Measurements from ENCODE around the gene ZNF207.
"Not testable (repeated sequence)": the region's sequence is repeated elsewhere in the genome, so short reads cannot be mapped to it uniquely, and the experiment has no call there.

Gene ZNF207

GRCh38 chr17:32383926-32384434 lies 34.0 kb downstream of the ZNF207 start:
- DNase-seq (ENCODE audit: low read depth): no peak

GRCh38 chr17:32385121-32385520 lies 35.2 kb downstream of the ZNF207 start:
- DNase-seq (ENCODE audit: low read depth): no peak
- TF ChIP-seq CTCF (conservative IDR thresholded peaks at IDR 0.05; ENCODE audit: control insufficient read depth, insufficient read depth, low read depth, low read length): no peak
- H3K4me3 ChIP-seq (ENCODE audit: control insufficient read depth, low read depth, low read length): no peak overlapping the region

More at GRCh38 chr17:32383926-32384434, 34.0 kb downstream of the ZNF207 start:
- no peak overlapping the region for H3K4me3 ChIP-seq (ENCODE audit: control insufficient read depth, low read depth, low read length)
- TF ChIP-seq CTCF (conservative IDR thresholded peaks at IDR 0.05; ENCODE audit: control insufficient read depth, insufficient read depth, low read depth, low read length): no peak

- no peak overlapping the region for H3K4me3 ChIP-seq (ENCODE audit: control insufficient read depth, low read depth, low read length)
- TF ChIP-seq CTCF (conservative IDR thresholded peaks at IDR 0.05; ENCODE audit: control insufficient read depth, insufficient read depth, low read depth, low read length): no peak
- DNase-seq (ENCODE audit: low read depth): no peak
Measured at GRCh38 chr17:32385971-32386370, 36.0 kb downstream of the ZNF207 start.

- peak; percentile 25 for DNase-seq (ENCODE audit: low read depth)
- no peak overlapping the region for H3K4me3 ChIP-seq (ENCODE audit: control insufficient read depth, low read depth, low read length)
- no peak for TF ChIP-seq CTCF (conservative IDR thresholded peaks at IDR 0.05; ENCODE audit: control insufficient read depth, insufficient read depth, low read depth, low read length)
Measured at GRCh38 chr17:32386844-32387243, 36.9 kb downstream of the ZNF207 start.

- DNase-seq (ENCODE audit: low read depth); H3K4me3 ChIP-seq (ENCODE audit: control insufficient read depth, low read depth, low read length): not testable (repeated sequence)
Measured at GRCh38 chr17:32388128-32388527, 38.2 kb downstream of the ZNF207 start.

- DNase-seq (ENCODE audit: low read depth): no peak
- TF ChIP-seq CTCF (conservative IDR thresholded peaks at IDR 0.05; ENCODE audit: control insufficient read depth, insufficient read depth, low read depth, low read length): no peak
- H3K4me3 ChIP-seq (ENCODE audit: control insufficient read depth, low read depth, low read length): no peak overlapping the region
Measured at GRCh38 chr17:32388613-32389459, 38.9 kb downstream of the ZNF207 start.

GRCh38 chr17:32393904-32394303 lies 43.9 kb downstream of the ZNF207 start:
- no peak for DNase-seq (ENCODE audit: low read depth)
- no peak for TF ChIP-seq CTCF (conservative IDR thresholded peaks at IDR 0.05; ENCODE audit: control insufficient read depth, insufficient read depth, low read depth, low read length)
- no peak overlapping the region for H3K4me3 ChIP-seq (ENCODE audit: control insufficient read depth, low read depth, low read length)
